Prostate gland (tissue), 2 donors: ENCODE data around the gene KCNE5.

Experiments used
- CTCF ChIP-seq, 4 experiments: fragments of 200-600 bp in 2 of 4; fragments of 450-650 bp in 2 of 4; sonication (generic) in 2 of 4; IDR thresholded peaks; 1 replicate in 3 of 4; 2 replicates in 1 of 4; pipeline ENCODE4 v1.5.1; 2016 to 2019; ENCODE audit warnings: antibody characterized with exemption in 4 of 4, mild to moderate bottlenecking in 2 of 4, moderate library complexity in 2 of 4
- POLR2A ChIP-seq: fragments of 450-650 bp; IDR thresholded peaks from one replicate; pipeline ENCODE4 v1.6.1; 2016; ENCODE audit warnings: antibody characterized with exemption, mild to moderate bottlenecking
- POLR2AphosphoS5 ChIP-seq: sonication (generic); formaldehyde crosslinking; IDR thresholded peaks from one replicate; pipeline ENCODE4 v1.6.1; 2017; ENCODE audit warnings: antibody characterized with exemption

GRCh38 chrX:109590176-109590575 is 34.8 kb downstream of the KCNE5 start:
- no peak for TF ChIP-seq CTCF (IDR thresholded peaks at IDR 0.05)
- TF ChIP-seq POLR2A, result no peak
- TF ChIP-seq POLR2AphosphoS5, result no peak
